HepG2 (cell line): ENCODE data around the gene KREMEN1. TPM values are rescaled to one million over a fixed set of nuclear protein-coding genes. Genes with fewer than 3 reads are reported as not detected.

Source experiments
- ATAC-seq: fragments of 200-7000 bp; cut with Tn5 transposase; 3 replicates; pipeline ENCODE4 v1.9.1; 2020; ENCODE audit warnings: mild to moderate bottlenecking, moderate library complexity
- BruUV-seq: library from RNA; stranded (reverse); fragments of 400-500 nt; replicated peaks from 2 replicates; lab custom pipeline; 2021; lab: Mats Ljungman, UMichigan
- CTCF ChIA-PET: fragments of 300-600 bp; formaldehyde crosslinking; extraction: SDS; loops from one replicate; lab custom pipeline; 2021; ENCODE audit warnings: low total read pairs, inconsistent platforms, low intra/inter-chr PET ratio; lab: Yijun Ruan, JAX
- POLR2A ChIA-PET: fragments of 350-600 bp; sonication (Branson Sonifier 250); formaldehyde crosslinking; loops from one replicate; lab custom pipeline; 2020; ENCODE audit warnings: antibody characterized with exemption, inconsistent platforms; lab: Yijun Ruan, JAX
- DNase-seq: peaks from one replicate; pipeline ENCODE4 v3.0.0-alpha.2; 2015; ENCODE audit warnings: low spot score
- FAIRE-seq: peaks from 3 replicates; lab custom pipeline; 2011; peaks lifted over from hg19 to GRCh38; lab: Jason Lieb, UNC
- H2AFZ ChIP-seq: one replicate; pipeline ENCODE4 v1.6.1; 2011; ENCODE audit warnings: low read length, inconsistent platforms
- H3K27ac ChIP-seq: fragments of 300-600 bp; 3 replicates; pipeline ENCODE4 v1.8.0; 2011; ENCODE audit warnings: mixed run types, mild to moderate bottlenecking, mixed read lengths, low read length, inconsistent platforms; ENCODE audit not compliant: insufficient read depth; ENCODE audit errors: extremely low read length
- H3K27me3 ChIP-seq, 2 experiments: fragments of 200-600 bp in 1 of 2; 2 replicates in 1 of 2; 3 replicates in 1 of 2; pipeline versions ENCODE4 v1.6.0 to v1.8.0; 2011; ENCODE audit warnings: low read length in 2 of 2, mild to moderate bottlenecking in 2 of 2, moderate library complexity in 2 of 2, inconsistent platforms in 1 of 2; ENCODE audit not compliant: insufficient read depth in 2 of 2, control insufficient read depth in 1 of 2
- H3K36me3 ChIP-seq, 2 experiments: fragments of 200-600 bp in 1 of 2; replicated peaks in 1 of 2; 2 replicates in 1 of 2; 3 replicates in 1 of 2; pipeline versions ENCODE4 v1.5.1 to v1.8.0; 2011; ENCODE audit warnings: low read length in 2 of 2, inconsistent platforms in 1 of 2; ENCODE audit not compliant: insufficient read depth in 2 of 2, control insufficient read depth in 1 of 2
- H3K4me1 ChIP-seq: 2 replicates; pipeline ENCODE4 v1.5.1; 2012; ENCODE audit warnings: low read length, inconsistent platforms; ENCODE audit not compliant: insufficient read depth
- H3K4me2 ChIP-seq: 2 replicates; pipeline ENCODE4 v1.6.0; 2011; ENCODE audit warnings: low read depth, low read length, inconsistent platforms
- H3K4me3 ChIP-seq, 3 experiments: fragments of 200-600 bp in 1 of 3; sonication (generic), shearing (Covaris generic) in 1 of 3; replicated peaks in 1 of 3; 2 replicates each; pipeline ENCODE4 v1.5.1; 2011 to 2016; ENCODE audit warnings: low read length in 3 of 3, inconsistent platforms in 2 of 3, low read depth in 2 of 3, mild to moderate bottlenecking in 2 of 3, control low read depth in 1 of 3, mixed read lengths in 1 of 3; ENCODE audit not compliant: insufficient read depth in 1 of 3
- H3K79me2 ChIP-seq: one replicate; pipeline ENCODE4 v1.6.1; 2011; ENCODE audit warnings: low read length, inconsistent platforms; ENCODE audit not compliant: insufficient read depth
- H3K9ac ChIP-seq: 2 replicates; pipeline ENCODE4 v1.6.0; 2011; ENCODE audit warnings: mild to moderate bottlenecking, low read depth, low read length, inconsistent platforms; ENCODE audit not compliant: insufficient read depth
- H3K9me3 ChIP-seq: 2 replicates; pipeline ENCODE4 v1.5.1; 2012; ENCODE audit warnings: mild to moderate bottlenecking, low read length
- H4K20me1 ChIP-seq: 2 replicates; pipeline ENCODE4 v1.6.0; 2011; ENCODE audit warnings: inconsistent platforms, mild to moderate bottlenecking, low read length, moderate library complexity; ENCODE audit not compliant: insufficient read depth
- CC2D1A ChIP-seq: sonication (generic); formaldehyde crosslinking; IDR thresholded peaks from 2 replicates; pipeline ENCODE4 v1.8.1; 2023; ENCODE audit warnings: mild to moderate bottlenecking, missing genetic modification reagents
- HNRNPUL1 ChIP-seq: fragments of 200-400 bp; formaldehyde crosslinking; IDR thresholded peaks from 2 replicates; pipeline ENCODE4 v1.6.1; 2017; ENCODE audit warnings: low read depth, mild to moderate bottlenecking, low read length, moderate library complexity
- LCORL ChIP-seq, 2 experiments: fragments of 450-650 bp in 1 of 2; sonication (generic) in 1 of 2; formaldehyde crosslinking in 1 of 2; IDR thresholded peaks; 2 replicates each; pipeline versions ENCODE4 v1.5.0 to v1.6.1; 2017 to 2020; ENCODE audit warnings: antibody characterized with exemption in 1 of 2, missing genetic modification reagents in 1 of 2
- MTF1 ChIP-seq: sonication (generic); formaldehyde crosslinking; IDR thresholded peaks from 2 replicates; pipeline ENCODE4 v1.5.0; 2020; ENCODE audit warnings: missing genetic modification reagents
- NPAS2 ChIP-seq: sonication (generic); formaldehyde crosslinking; IDR thresholded peaks from 2 replicates; pipeline ENCODE4 v1.8.0; 2022; ENCODE audit warnings: mild to moderate bottlenecking, missing genetic modification reagents, borderline replicate concordance
- USF2 ChIP-seq, 2 experiments: sonication (generic) in 1 of 2; formaldehyde crosslinking in 1 of 2; IDR thresholded peaks; 2 replicates each; pipeline versions ENCODE4 v1.5.1 to v1.6.1; 2011 to 2020; ENCODE audit warnings: borderline replicate concordance in 1 of 2, low read depth in 1 of 2, low read length in 1 of 2, mild to moderate bottlenecking in 1 of 2, missing genetic modification reagents in 1 of 2, moderate library complexity in 1 of 2
- ZFP36L1 ChIP-seq: sonication (generic); formaldehyde crosslinking; IDR thresholded peaks from 2 replicates; pipeline ENCODE4 v1.8.0; 2022; ENCODE audit warnings: mild to moderate bottlenecking, missing genetic modification reagents, moderate library complexity
- ZNF318 ChIP-seq: sonication (generic); formaldehyde crosslinking; IDR thresholded peaks from 2 replicates; pipeline ENCODE4 v1.4.0; 2020; ENCODE audit warnings: mild to moderate bottlenecking, missing genetic modification reagents
- ZNF432 ChIP-seq: sonication (generic); formaldehyde crosslinking; IDR thresholded peaks from 2 replicates; pipeline ENCODE4 v1.5.0; 2020; ENCODE audit warnings: missing genetic modification reagents, mild to moderate bottlenecking, borderline replicate concordance
- ZNF546 ChIP-seq: sonication (generic); formaldehyde crosslinking; conservative IDR thresholded peaks from 2 replicates; pipeline ENCODE4 v1.8.1; 2023; ENCODE audit warnings: mild to moderate bottlenecking, missing genetic modification reagents
- ZNF580 ChIP-seq: IDR thresholded peaks from 2 replicates; pipeline ENCODE4 v1.6.1; 2016; ENCODE audit warnings: low read depth, borderline replicate concordance
- ZSCAN25 ChIP-seq: sonication (generic); formaldehyde crosslinking; IDR thresholded peaks from 2 replicates; pipeline ENCODE4 v1.8.0; 2022; ENCODE audit warnings: mild to moderate bottlenecking, missing genetic modification reagents
- WGBS: methylation state at CpG from one replicate; pipeline ENCODE4 v1.1.6; 2017; ENCODE audit warnings: low lambda C conversion rate; 5-methylcytosine and 5-hydroxymethylcytosine counted together
- in situ Hi-C: cut with HindIII; loops from 2 replicates; pipeline ENCODE4 v1.10.0; 2017; ENCODE audit warnings: low pct_unique_long_range_greater_than_20kb; ENCODE audit not compliant: extremely low pct_ligation_motif_present
- intact Hi-C: fragments of 100-400 bp; cut with micrococcal nuclease; formaldehyde crosslinking; loops from one replicate; pipeline ENCODE4 v1.10.0; 2022; ENCODE audit not compliant: unreplicated experiment
- polyA plus RNA-seq, 8 experiments: library from polyadenylated mRNA; depleted of rRNA in 3 of 8; stranded (reverse) in 7 of 8; unstranded in 1 of 8; fragments of >200 nt; fragmentation: Illumina TruSeq in 4 of 8; extraction: Trizol in 4 of 8; gene quantifications; 2 replicates each; pipeline versions ENCODE4 v1.2.1 to v1.2.3, GENCODE V29; 2011 to 2016; ENCODE audit warnings: low read depth in 4 of 8, missing spikeins in 1 of 8, mixed read lengths in 1 of 8; ENCODE audit not compliant: insufficient read depth in 1 of 8
- total RNA-seq, 5 experiments: library from RNA; depleted of rRNA; stranded (reverse); fragments of >200 nt; fragmentation: Illumina TruSeq; extraction: Trizol; gene quantifications; 2 replicates each; pipeline ENCODE4 v1.2.3, GENCODE V29; 2016; ENCODE audit warnings: low read depth in 1 of 5

Gene KREMEN1
- total and polyA plus RNA-seq, 2 of the 13 experiments (the other 11 are each of a cell fraction or from before 2014, with no cell fraction given) = 9.8 to 13.8 TPM

- Histone ChIP-seq H3K4me1 (peaks cover 27% of the 10 kb centered on the region), H3K9ac (no peak overlapping the region), H3K4me2 (no peak overlapping the region), H3K36me3 (no peaks in the 10 kb centered on the region), H3K27ac (no peak overlapping the region), H3K9me3 (no peaks in the 10 kb centered on the region), H4K20me1 (no peaks in the 10 kb centered on the region), H3K27me3 (peaks cover 0 to 11% of the 10 kb centered on the region in 2 experiments; a peak in 3 of 5 replicates), H2AFZ (no peak overlapping the region), H3K79me2 (no peaks in the 10 kb centered on the region), H3K4me3 (no peak overlapping the region)
- ChIA-PET POLR2A (no interaction called here), CTCF (no interaction called here)
- no peak for FAIRE-seq
- BruUV-seq = no TSS peak
- no peak for ATAC-seq
- WGBS = 50% methylated on average over 2 of the region's 14 CpGs
- in situ Hi-C loops (no loop called here), intact Hi-C loops (no loop called here)
- DNase-seq = no peak
- TF ChIP-seq NPAS2 (CRISPR knock-in tag) = no peak
- no peak for TF ChIP-seq LCORL (IDR thresholded peaks at IDR 0.05)
- no peak for TF ChIP-seq LCORL (CRISPR knock-in tag; IDR thresholded peaks at IDR 0.05)
- no peak for TF ChIP-seq CC2D1A (CRISPR knock-in tag)
- TF ChIP-seq ZNF580 (CRISPR knock-in tag) = no peak
- TF ChIP-seq ZSCAN25 = no peak
- no peak for TF ChIP-seq USF2 (IDR thresholded peaks at IDR 0.05; ENCODE audit: low read depth, low read length)
- no peak for TF ChIP-seq USF2 (CRISPR knock-in tag; IDR thresholded peaks at IDR 0.05; ENCODE audit: borderline replicate concordance)
- TF ChIP-seq ZNF432 (CRISPR knock-in tag) = no peak
- TF ChIP-seq HNRNPUL1 = no peak
- TF ChIP-seq MTF1 (CRISPR knock-in tag) = no peak
- no peak for TF ChIP-seq ZFP36L1 (CRISPR knock-in tag)
- TF ChIP-seq ZNF546 (CRISPR knock-in tag) = no peak
- TF ChIP-seq ZNF318 = no peak
Measured at GRCh38 chr22:29215012-29215860, 142.4 kb downstream of the KREMEN1 start.
